Body of pancreas (tissue), 4 donors: ENCODE results near the gene EVX2.

ENCODE experiments used
- CTCF ChIP-seq, 7 experiments: fragments of 450-650 bp in 4 of 7; fragments of 200-600 bp in 3 of 7; sonication (generic) in 3 of 7; IDR thresholded peaks; one replicate each; pipeline ENCODE4 v1.5.1; 2016 to 2019; ENCODE audit warnings: antibody characterized with exemption in 7 of 7
- POLR2A ChIP-seq, 3 donors: fragments of 450-650 bp; IDR thresholded peaks; one replicate each; pipeline ENCODE4 v1.6.1; 2016; ENCODE audit warnings: antibody characterized with exemption in 3 of 3, mild to moderate bottlenecking in 2 of 3

GRCh38 chr2:176133389-176133788 lies 49.6 kb upstream of the EVX2 start:
- TF ChIP-seq CTCF (IDR thresholded peaks at IDR 0.05) (no peak), POLR2A (IDR thresholded peaks at IDR 0.05) (no peak)
